ENCODE data around the gene MSI2.

MSI2 gene

GRCh38 chr17:57550668-57551315 is 294.5 kb downstream of the MSI2 start:
- no peak overlapping the region for H3K14ac ChIP-seq (ENCODE audit: low read length)
- peak overlapping the region; percentile 53 for H3K18ac ChIP-seq (ENCODE audit: low read length)
- no peak overlapping the region for H2BK12ac ChIP-seq (ENCODE audit: low read length)
- no peak overlapping the region for H4K8ac ChIP-seq (ENCODE audit: low read depth, low read length)
- H2BK5ac ChIP-seq (ENCODE audit: low read length), result peak overlapping the region; percentile 4
- H3K4me2 ChIP-seq (ENCODE audit: insufficient read depth, low read length, poor library complexity, severe bottlenecking), result no peak overlapping the region
- no peaks in the 10 kb centered on the region for H3K27me3 ChIP-seq (ENCODE audit: control insufficient read depth in 3 of 3, insufficient read depth in 3 of 3, low read depth in 1 of 3, low read length in 3 of 3)
- H2AFZ ChIP-seq (ENCODE audit: low read length), result no peak overlapping the region
- peaks cover 65 to 66% of the 10 kb centered on the region in 2 donors for H3K4me1 ChIP-seq (ENCODE audit: control insufficient read depth in 2 of 2, insufficient read depth in 1 of 2, low read depth in 1 of 2, low read length in 2 of 2)
- no peak for DNase-seq (ENCODE audit: low spot score)
- H3K9ac ChIP-seq (ENCODE audit: low read depth, low read length, poor library complexity), result no peak overlapping the region
- H3K4me3 ChIP-seq (ENCODE audit: low read length in 2 of 2), result no peak overlapping the region
- H3K79me1 ChIP-seq (ENCODE audit: low read depth, low read length), result peaks cover 5% of the 10 kb centered on the region
- H2AK5ac ChIP-seq (ENCODE audit: low read depth, low read length), result peak overlapping the region; percentile 47
- no CpG with 5 or more reads among the region's 11 CpGs for WGBS, 2 donors (ENCODE audit: extremely low coverage in 2 of 2, insufficient read length in 2 of 2, insufficient replicate concordance in 1 of 2)
- no peak overlapping the region for H2BK15ac ChIP-seq (ENCODE audit: low read length)
- H3K27ac ChIP-seq (replicated peaks; ENCODE audit: low read length), result peak overlapping the region; percentile 9
- H4K91ac ChIP-seq (ENCODE audit: low read depth, low read length, poor library complexity), result no peak overlapping the region
- no peak overlapping the region for H3K23ac ChIP-seq (ENCODE audit: low read depth, low read length, poor library complexity)
- H2BK120ac ChIP-seq (ENCODE audit: low read depth, low read length), result no peak overlapping the region
- no peak overlapping the region for H3K4ac ChIP-seq (ENCODE audit: low read length)
- H3K9me3 ChIP-seq (replicated peaks in 1 of 2; ENCODE audit: control insufficient read depth in 2 of 2, insufficient read depth in 1 of 2, low read depth in 1 of 2, low read length in 2 of 2), result no peaks in the 10 kb centered on the region
- H3K36me3 ChIP-seq (replicated peaks in 1 of 2; ENCODE audit: control insufficient read depth in 2 of 2, insufficient read depth in 2 of 2, low read length in 2 of 2), result no peaks in the 10 kb centered on the region

DNA sequence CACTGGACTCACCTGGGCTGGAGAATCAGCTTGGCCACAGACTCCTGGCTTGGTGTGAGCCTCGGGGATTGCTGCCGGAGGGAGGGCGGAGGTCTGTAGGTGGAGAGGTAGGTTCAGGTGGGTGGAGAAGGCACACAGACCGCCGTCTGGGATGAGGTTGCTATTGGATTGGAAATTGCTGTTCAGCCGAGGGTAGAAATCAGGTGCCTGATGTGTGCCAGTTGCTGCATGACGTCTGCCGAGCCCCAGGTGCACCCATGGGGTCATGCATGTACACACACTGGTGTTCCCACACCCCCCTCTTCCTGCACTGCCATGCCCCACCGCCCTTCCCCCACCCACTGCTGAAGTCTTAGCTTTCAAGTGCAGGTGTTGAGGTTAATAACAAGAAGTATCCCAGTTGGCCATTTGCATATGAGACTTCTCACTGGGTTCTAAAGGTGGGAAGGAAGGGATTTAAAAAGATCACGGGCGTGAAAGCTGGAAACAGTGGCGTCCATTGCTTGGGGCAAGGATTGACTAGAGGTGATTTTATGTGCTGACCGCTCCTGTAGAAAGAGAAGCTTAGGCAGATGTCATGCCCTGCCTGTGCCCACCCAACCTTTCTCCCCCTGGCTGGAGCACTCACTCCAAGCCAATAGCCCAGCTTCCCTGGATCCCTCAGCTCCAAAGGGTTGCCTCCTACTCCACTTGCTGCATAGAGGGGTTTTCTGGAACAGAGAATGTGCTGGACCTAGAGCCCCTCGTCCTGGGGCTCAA is 295.2 kb downstream of the MSI2 start:
- no peak overlapping the region for H3K4me3 ChIP-seq (ENCODE audit: low read length in 2 of 2)
- no peaks in the 10 kb centered on the region for H3K9me3 ChIP-seq (replicated peaks in 1 of 2; ENCODE audit: control insufficient read depth in 2 of 2, insufficient read depth in 1 of 2, low read depth in 1 of 2, low read length in 2 of 2)
- H2BK120ac ChIP-seq (ENCODE audit: low read depth, low read length), result no peak overlapping the region
- no peak overlapping the region for H3K27ac ChIP-seq (replicated peaks; ENCODE audit: low read length)
- no peak overlapping the region for H3K4ac ChIP-seq (ENCODE audit: low read length)
- no peak overlapping the region for H4K91ac ChIP-seq (ENCODE audit: low read depth, low read length, poor library complexity)
- H2BK12ac ChIP-seq (ENCODE audit: low read length), result no peak overlapping the region
- H3K14ac ChIP-seq (ENCODE audit: low read length), result no peak overlapping the region
- H2AFZ ChIP-seq (ENCODE audit: low read length), result no peak overlapping the region
- no peaks in the 10 kb centered on the region for H3K36me3 ChIP-seq (replicated peaks in 1 of 2; ENCODE audit: control insufficient read depth in 2 of 2, insufficient read depth in 2 of 2, low read length in 2 of 2)
- no peak overlapping the region for H3K9ac ChIP-seq (ENCODE audit: low read depth, low read length, poor library complexity)
- H2AK5ac ChIP-seq (ENCODE audit: low read depth, low read length), result peak overlapping the region; percentile 47
- H4K8ac ChIP-seq (ENCODE audit: low read depth, low read length), result no peak overlapping the region
- WGBS, 2 donors (ENCODE audit: extremely low coverage in 2 of 2, insufficient read length in 2 of 2, insufficient replicate concordance in 1 of 2), result no CpG with 5 or more reads among the region's 14 CpGs
- peak overlapping the region; percentile 73 for H3K18ac ChIP-seq (ENCODE audit: low read length)
- H3K23ac ChIP-seq (ENCODE audit: low read depth, low read length, poor library complexity), result no peak overlapping the region
- H2BK15ac ChIP-seq (ENCODE audit: low read length), result peak overlapping the region; percentile 33
- no peaks in the 10 kb centered on the region for H3K27me3 ChIP-seq (ENCODE audit: control insufficient read depth in 3 of 3, insufficient read depth in 3 of 3, low read depth in 1 of 3, low read length in 3 of 3)
- peaks cover 59 to 67% of the 10 kb centered on the region in 2 donors for H3K4me1 ChIP-seq (ENCODE audit: control insufficient read depth in 2 of 2, insufficient read depth in 1 of 2, low read depth in 1 of 2, low read length in 2 of 2)
- H3K4me2 ChIP-seq (ENCODE audit: insufficient read depth, low read length, poor library complexity, severe bottlenecking), result no peak overlapping the region
- peak overlapping the region; percentile 4 for H2BK5ac ChIP-seq (ENCODE audit: low read length)
- DNase-seq (ENCODE audit: low spot score), result no peak
- peaks cover 5% of the 10 kb centered on the region for H3K79me1 ChIP-seq (ENCODE audit: low read depth, low read length)

GRCh38 chr17:57552114-57552624 is 295.8 kb downstream of the MSI2 start:
- no peak overlapping the region for H2BK12ac ChIP-seq (ENCODE audit: low read length)
- WGBS, 2 donors (ENCODE audit: extremely low coverage in 2 of 2, insufficient read length in 2 of 2, insufficient replicate concordance in 1 of 2), result no CpG with 5 or more reads among the region's 11 CpGs
- no peak overlapping the region for H3K4me3 ChIP-seq (ENCODE audit: low read length in 2 of 2)
- no peaks in the 10 kb centered on the region for H3K9me3 ChIP-seq (replicated peaks in 1 of 2; ENCODE audit: control insufficient read depth in 2 of 2, insufficient read depth in 1 of 2, low read depth in 1 of 2, low read length in 2 of 2)
- no peak overlapping the region for H3K4me2 ChIP-seq (ENCODE audit: insufficient read depth, low read length, poor library complexity, severe bottlenecking)
- no peak overlapping the region for H2AFZ ChIP-seq (ENCODE audit: low read length)
- H3K14ac ChIP-seq (ENCODE audit: low read length), result no peak overlapping the region
- peaks cover 2 to 5% of the 10 kb centered on the region in 2 donors for H3K36me3 ChIP-seq (replicated peaks in 1 of 2; ENCODE audit: control insufficient read depth in 2 of 2, insufficient read depth in 2 of 2, low read length in 2 of 2)
- peak overlapping the region; percentile 73 for H3K18ac ChIP-seq (ENCODE audit: low read length)
- no peak overlapping the region for H4K91ac ChIP-seq (ENCODE audit: low read depth, low read length, poor library complexity)
- H3K4me1 ChIP-seq (ENCODE audit: control insufficient read depth in 2 of 2, insufficient read depth in 1 of 2, low read depth in 1 of 2, low read length in 2 of 2), result peaks cover 56 to 67% of the 10 kb centered on the region in 2 donors
- H3K79me1 ChIP-seq (ENCODE audit: low read depth, low read length), result peaks cover 5% of the 10 kb centered on the region
- no peak overlapping the region for H3K4ac ChIP-seq (ENCODE audit: low read length)
- H2BK120ac ChIP-seq (ENCODE audit: low read depth, low read length), result no peak overlapping the region
- H2BK5ac ChIP-seq (ENCODE audit: low read length), result no peak overlapping the region
- no peak overlapping the region for H3K27ac ChIP-seq (replicated peaks; ENCODE audit: low read length)
- no peak overlapping the region for H2AK5ac ChIP-seq (ENCODE audit: low read depth, low read length)
- H3K23ac ChIP-seq (ENCODE audit: low read depth, low read length, poor library complexity), result no peak overlapping the region
- no peak overlapping the region for H4K8ac ChIP-seq (ENCODE audit: low read depth, low read length)
- H2BK15ac ChIP-seq (ENCODE audit: low read length), result no peak overlapping the region
- no peaks in the 10 kb centered on the region for H3K27me3 ChIP-seq (ENCODE audit: control insufficient read depth in 3 of 3, insufficient read depth in 3 of 3, low read depth in 1 of 3, low read length in 3 of 3)
- H3K9ac ChIP-seq (ENCODE audit: low read depth, low read length, poor library complexity), result no peak overlapping the region
- no peak for DNase-seq (ENCODE audit: low spot score)

DNA sequence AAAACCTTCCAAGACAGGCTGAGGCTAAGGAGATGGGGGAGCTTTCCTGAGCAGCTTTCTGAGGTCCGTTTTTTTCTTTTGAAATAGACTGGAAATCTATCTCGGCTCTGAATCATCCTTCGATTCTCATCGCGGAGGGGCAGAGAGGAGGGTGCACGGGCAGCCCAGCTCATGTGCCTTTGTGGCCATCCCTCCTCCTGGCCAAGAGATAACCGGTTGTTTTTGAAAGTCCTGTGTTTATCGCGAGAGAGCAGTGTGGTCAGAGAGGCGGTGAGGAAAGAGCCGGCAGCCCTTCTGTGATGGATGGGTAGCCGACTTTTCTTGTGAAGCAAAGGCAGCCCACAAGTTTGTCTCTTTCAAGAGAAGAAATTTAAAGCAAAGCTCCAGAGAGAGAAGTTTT is 297.2 kb downstream of the MSI2 start:
- Histone ChIP-seq H3K4me1 (ENCODE audit: control insufficient read depth in 2 of 2, insufficient read depth in 1 of 2, low read depth in 1 of 2, low read length in 2 of 2) (peaks cover 58 to 73% of the 10 kb centered on the region in 2 donors), H2BK5ac (ENCODE audit: low read length) (no peak overlapping the region), H2AFZ (ENCODE audit: low read length) (no peak overlapping the region), H3K4me3 (ENCODE audit: low read length in 2 of 2) (no peak overlapping the region), H3K9ac (ENCODE audit: low read depth, low read length, poor library complexity) (no peak overlapping the region), H3K4ac (ENCODE audit: low read length) (no peak overlapping the region), H4K8ac (ENCODE audit: low read depth, low read length) (no peak overlapping the region), H2AK5ac (ENCODE audit: low read depth, low read length) (no peak overlapping the region), H3K23ac (ENCODE audit: low read depth, low read length, poor library complexity) (no peak overlapping the region), H4K91ac (ENCODE audit: low read depth, low read length, poor library complexity) (no peak overlapping the region), H3K36me3 (replicated peaks in 1 of 2; ENCODE audit: control insufficient read depth in 2 of 2, insufficient read depth in 2 of 2, low read length in 2 of 2) (peaks cover 2 to 10% of the 10 kb centered on the region in 2 donors), H3K79me1 (ENCODE audit: low read depth, low read length) (peaks cover 5% of the 10 kb centered on the region), H3K27ac (replicated peaks; ENCODE audit: low read length) (peak overlapping the region; percentile 79), H3K27me3 (ENCODE audit: control insufficient read depth in 3 of 3, insufficient read depth in 3 of 3, low read depth in 1 of 3, low read length in 3 of 3) (no peaks in the 10 kb centered on the region), H3K4me2 (ENCODE audit: insufficient read depth, low read length, poor library complexity, severe bottlenecking) (no peak overlapping the region), H2BK12ac (ENCODE audit: low read length) (peak overlapping the region; percentile 5), H3K9me3 (replicated peaks in 1 of 2; ENCODE audit: control insufficient read depth in 2 of 2, insufficient read depth in 1 of 2, low read depth in 1 of 2, low read length in 2 of 2) (no peaks in the 10 kb centered on the region), H3K14ac (ENCODE audit: low read length) (no peak overlapping the region), H3K18ac (ENCODE audit: low read length) (peak overlapping the region; percentile 74), H2BK15ac (ENCODE audit: low read length) (no peak overlapping the region), H2BK120ac (ENCODE audit: low read depth, low read length) (no peak overlapping the region)
- WGBS, 2 donors (ENCODE audit: extremely low coverage in 2 of 2, insufficient read length in 2 of 2, insufficient replicate concordance in 1 of 2), result no CpG with 5 or more reads among the region's 12 CpGs
- no peak for DNase-seq (ENCODE audit: low spot score)

Data from neuronal stem cell (in vitro differentiated cells).